Heart right ventricle (tissue), 16 donors: ENCODE results near the gene TRPM3. TPM values are rescaled to one million over a fixed set of nuclear protein-coding genes. Genes with fewer than 3 reads are reported as not detected.
A peak's percentile ranks its signal among the peaks of the same experiment; 100 is the strongest.

Source experiments
- ATAC-seq, 8 donors: fragments of 200-7000 bp; cut with Tn5 transposase; one replicate each; pipeline ENCODE4 v1.9.1; 2020; ENCODE audit warnings: mild to moderate bottlenecking in 8 of 8, moderate library complexity in 8 of 8, moderate number of reproducible peaks in 1 of 8
- DNase-seq, 2 donors: peaks; one replicate each; pipeline ENCODE4 v3.0.0-alpha.2; 2020
- H3K27ac ChIP-seq, 10 donors: fragments of 200-600 bp; sonication (generic) in 2 of 10; one replicate each; pipeline versions ENCODE4 v1.5.0 to v1.8.0; 2020 to 2022; ENCODE audit warnings: mild to moderate bottlenecking in 3 of 10
- H3K27me3 ChIP-seq, 7 donors: fragments of 200-600 bp; one replicate each; pipeline ENCODE4 v1.8.0; 2021 to 2022; ENCODE audit warnings: mild to moderate bottlenecking in 2 of 7
- H3K36me3 ChIP-seq, 9 donors: fragments of 200-600 bp; sonication (generic) in 1 of 9; one replicate each; pipeline versions ENCODE4 v1.5.0 to v1.8.0; 2020 to 2022; ENCODE audit warnings: mild to moderate bottlenecking in 2 of 9
- H3K4me1 ChIP-seq, 9 donors: fragments of 200-600 bp; sonication (generic) in 1 of 9; one replicate each; pipeline versions ENCODE4 v1.5.0 to v1.8.0; 2020 to 2022; ENCODE audit warnings: mild to moderate bottlenecking in 4 of 9
- H3K4me3 ChIP-seq, 10 donors: fragments of 200-600 bp; sonication (generic) in 2 of 10; one replicate each; pipeline versions ENCODE4 v1.5.0 to v1.8.0; 2020 to 2022; ENCODE audit warnings: mild to moderate bottlenecking in 7 of 10, moderate library complexity in 2 of 10
- H3K9me3 ChIP-seq, 11 donors: fragments of 200-600 bp in 10 of 11; sonication (generic) in 2 of 11; one replicate each; pipeline versions ENCODE4 v1.5.0 to v1.8.0; 2013 to 2022; ENCODE audit warnings: mild to moderate bottlenecking in 2 of 11, control low read depth in 1 of 11, moderate library complexity in 1 of 11
- CTCF ChIP-seq, 9 donors: fragments of 200-600 bp; sonication (generic) in 2 of 9; IDR thresholded peaks; one replicate each; pipeline versions ENCODE4 v1.5.0 to v1.8.0; 2021 to 2022; ENCODE audit warnings: antibody characterized with exemption in 9 of 9, mild to moderate bottlenecking in 5 of 9, moderate library complexity in 1 of 9
- WGBS, 2 donors: extraction: QIAGEN DNeasy Blood & Tissue Kit; methylation state at CpG; one replicate each; pipeline ENCODE4 v1.1.7; 2013; ENCODE audit warnings: inconsistent platforms in 1 of 2; 5-methylcytosine and 5-hydroxymethylcytosine counted together
- intact Hi-C, 10 donors: fragments of 100-400 bp; cut with DNase I; formaldehyde crosslinking; loops; one replicate each; pipeline versions ENCODE4 v1.11.1 to v1.14.2; 2022
- polyA plus RNA-seq, 2 donors: library from polyadenylated mRNA; stranded (reverse); fragments of 200-250 nt; gene quantifications; one replicate each; pipeline ENCODE4 v1.2.3, GENCODE V29; 2013
- total RNA-seq, 10 donors: library from RNA; stranded (reverse); fragmentation: NEBNext Ultra II Directional in 3 of 10; extraction: Animal tissue kit (Norgen Biotek cat#: 25700) in 3 of 10; gene quantifications; one replicate each; pipeline versions ENCODE4 v1.2.1 to v1.2.4, GENCODE V29; 2021 to 2023
- donor health status: Arrhythmogenic right ventricular cardiomyopathy.
- donor health status: ischemic (EF 13 %, LVEDD 7.1; RV severe dilation, severe dysfunction).
- donor health status: healthy with polysubstance abuse.
- donor health status: DM: no; HTN: yes; CAD: no.
- donor health status: DM: no; HTN: no; CAD: no.
- donor health status: ischemic (EF 25% LVEDD 6.9; RV normal size, moderate dysfunction).
- donor health status: ischemic (EF 25% LVEDD 5.7; RV mildly dilated, moderate dysfunction).
- donor health status: healthy.
- donor health status: DM: yes; HTN: yes; CAD: no.
- donor health status: Ischemic cardiomyopathy.
- donor health status: ischemic (EF 35%, LVEDD 5.7; RV mildly dilated, moderate dysfunction).
- donor health status: nonischemic (EF 11% LVEDD 7.7; RV severe dilation, severe dysfunction).
- donor health status: DM: yes; HTN: yes; CAD: no.
- donor health status: PGD.
- donor health status: ischemic (EF 29% LVEDD 5.4; RV normal size, mild dysfunction).
- donor health status: nonischemic (EF 23%, LVEDD 6.1; RV moderate dilation, normal function).

Gene TRPM3
- total and polyA plus RNA-seq, 12 donors: 0.05 to 1.3 (median 0.16) TPM; not detected in 1

DNA sequence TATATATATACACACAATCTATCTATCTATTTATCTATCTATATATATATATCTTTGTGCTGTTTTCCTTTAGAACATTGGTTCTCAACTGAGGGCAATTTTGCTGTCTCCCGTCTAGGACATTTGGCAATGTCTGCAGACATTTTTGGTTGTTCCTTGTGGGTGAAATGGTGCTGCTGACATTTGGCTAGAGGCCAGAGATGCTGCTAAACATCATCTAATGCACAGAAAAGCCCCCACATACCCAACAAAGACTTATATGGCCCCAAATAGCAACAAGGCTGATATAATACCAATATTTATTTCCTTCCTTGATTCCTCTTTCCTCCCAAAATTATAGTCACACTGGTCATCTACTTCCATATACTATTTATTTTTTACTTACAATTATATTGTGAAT, 197.5 kb downstream of the TRPM3 start:
- ATAC-seq: no peak
- no peak for DNase-seq
- intact Hi-C loops: loop anchor here in 5 of 10 donors (2.0 to 10.0 kb wide), 3 partner anchors 279 to 331 kb away; no protein-coding TSS in a partner anchor

GRCh38 chr9:70921136-70921535, 200.3 kb downstream of the TRPM3 start:
- no peaks in the 10 kb centered on the region for H3K36me3 ChIP-seq
- intact Hi-C loops: loop anchor here in 3 of 10 donors (10.0 kb wide), 2 partner anchors 276 to 334 kb away; no protein-coding TSS in a partner anchor
- ATAC-seq: no peak
- no peaks in the 10 kb centered on the region for H3K9me3 ChIP-seq
- DNase-seq: no peak
- peaks cover 0 to 4% (median 0%) of the 10 kb centered on the region in 9 donors for H3K4me1 ChIP-seq
- H3K4me3 ChIP-seq: no peak overlapping the region
- no peak for TF ChIP-seq CTCF (IDR thresholded peaks at IDR 0.05)
- no peak overlapping the region for H3K27ac ChIP-seq
- WGBS, 2 donors: 85 to 94% methylated on average over 1 of the region's 1 CpG
- H3K27me3 ChIP-seq: no peaks in the 10 kb centered on the region

More for the DNA sequence above, 197.5 kb downstream of the TRPM3 start:
- no peak overlapping the region for H3K27ac ChIP-seq
- H3K4me3 ChIP-seq: no peak overlapping the region
- H3K9me3 ChIP-seq: no peaks in the 10 kb centered on the region
- H3K27me3 ChIP-seq: no peaks in the 10 kb centered on the region
- no peaks in the 10 kb centered on the region for H3K36me3 ChIP-seq
- H3K4me1 ChIP-seq: peaks cover 0 to 4% (median 0%) of the 10 kb centered on the region in 9 donors
- no peak for TF ChIP-seq CTCF (IDR thresholded peaks at IDR 0.05)
- 38 to 47% methylated on average over 1 of the region's 1 CpG for WGBS, 2 donors

DNA sequence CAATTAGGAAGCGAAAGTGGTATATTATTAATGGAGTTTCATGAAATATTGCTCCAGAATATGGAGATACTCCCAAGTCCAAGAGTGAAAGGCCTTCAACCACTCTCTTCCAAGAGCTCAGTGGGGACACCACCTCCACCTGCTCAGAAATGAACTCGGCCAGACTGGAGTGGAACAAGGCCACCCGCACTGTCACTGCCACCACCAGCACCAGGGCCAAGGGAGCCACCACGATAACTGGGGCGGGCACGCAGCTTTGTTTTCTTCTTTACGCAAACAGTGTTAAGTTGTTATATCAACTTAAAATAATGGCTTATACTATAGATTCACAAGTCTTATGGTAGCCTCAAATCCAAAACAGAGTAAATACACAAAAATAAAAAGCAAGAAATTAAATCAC, 204.1 kb downstream of the TRPM3 start:
- ATAC-seq (no peak), DNase-seq (no peak)
- H3K9me3 ChIP-seq: peaks cover 0 to 6% (median 0%) of the 10 kb centered on the region in 11 donors
- no peaks in the 10 kb centered on the region for H3K27me3 ChIP-seq
- no peak overlapping the region for H3K27ac ChIP-seq
- no peak overlapping the region for H3K4me3 ChIP-seq
- TF ChIP-seq CTCF (IDR thresholded peaks at IDR 0.05): no peak
- WGBS, 2 donors: 96 to 100% methylated on average over 7 of the region's 7 CpGs
- H3K4me1 ChIP-seq: no peaks in the 10 kb centered on the region
- intact Hi-C loops: no loop called here
- H3K36me3 ChIP-seq: no peaks in the 10 kb centered on the region

- ATAC-seq: no peak
- Histone ChIP-seq H3K27ac (peak overlapping the region in 1 of 10 donors; percentile 16), H3K36me3 (no peaks in the 10 kb centered on the region), H3K27me3 (no peaks in the 10 kb centered on the region), H3K9me3 (peaks cover 0 to 6% (median 0%) of the 10 kb centered on the region in 11 donors), H3K4me3 (no peak overlapping the region), H3K4me1 (peaks cover 0 to 13% (median 0%) of the 10 kb centered on the region in 9 donors)
- DNase-seq: no peak
- no peak for TF ChIP-seq CTCF (IDR thresholded peaks at IDR 0.05)
- intact Hi-C loops: no loop called here
- 80 to 85% methylated on average over 1 of the region's 1 CpG for WGBS, 2 donors
Measured at GRCh38 chr9:70911791-70912190, 209.6 kb downstream of the TRPM3 start.
